ENCODE results near the gene BHLHE23.

GRCh38 chr20:63046841-63047240 is 40.1 kb upstream of the BHLHE23 start:
- TF ChIP-seq CTCF (IDR thresholded peaks at IDR 0.05) (no peak), POLR2A (IDR thresholded peaks at IDR 0.05) (no peak), POLR2AphosphoS5 (IDR thresholded peaks at IDR 0.05; ENCODE audit: insufficient read depth in 1 of 2, low read depth in 1 of 2) (no peak)

All from vagina (tissue), 2 donors.